Nephron progenitor cell (in vitro differentiated cells): ENCODE measurements around the gene LACRT.
A peak's percentile ranks its signal among the peaks of the same experiment; 100 is the strongest.

Source experiments
- DNase-seq: peaks from one replicate; pipeline ENCODE4 v3.0.0; 2021
- H3K27ac Mint-ChIP-seq: 2 replicates; pipeline ENCODE4 v1.8.0; 2021; ENCODE audit warnings: mild to moderate bottlenecking, moderate library complexity, mixed read lengths
- H3K27me3 Mint-ChIP-seq: 2 replicates; pipeline ENCODE4 v1.8.0; 2021; ENCODE audit warnings: mild to moderate bottlenecking, low read depth, mixed read lengths; ENCODE audit not compliant: poor library complexity
- H3K36me3 Mint-ChIP-seq: 2 replicates; pipeline ENCODE4 v1.8.0; 2021; ENCODE audit warnings: low read depth, mixed read lengths
- H3K4me1 Mint-ChIP-seq: 2 replicates; pipeline ENCODE4 v1.8.0; 2021; ENCODE audit warnings: mixed read lengths
- H3K4me3 Mint-ChIP-seq: 2 replicates; pipeline ENCODE4 v1.8.0; 2021; ENCODE audit warnings: mild to moderate bottlenecking, moderate library complexity, mixed read lengths
- H3K9me3 Mint-ChIP-seq: 2 replicates; pipeline ENCODE4 v1.8.0; 2021; ENCODE audit warnings: mild to moderate bottlenecking, moderate library complexity, mixed read lengths
- TF ChIP-seq, protein P1 (sequence below): fragments of 200-600 bp; sonication (generic); IDR thresholded peaks from 2 replicates; pipeline ENCODE4 v1.5.0; 2021; ENCODE audit warnings: antibody characterized with exemption

The LACRT gene, protein sequence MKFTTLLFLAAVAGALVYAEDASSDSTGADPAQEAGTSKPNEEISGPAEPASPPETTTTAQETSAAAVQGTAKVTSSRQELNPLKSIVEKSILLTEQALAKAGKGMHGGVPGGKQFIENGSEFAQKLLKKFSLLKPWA

DNA sequence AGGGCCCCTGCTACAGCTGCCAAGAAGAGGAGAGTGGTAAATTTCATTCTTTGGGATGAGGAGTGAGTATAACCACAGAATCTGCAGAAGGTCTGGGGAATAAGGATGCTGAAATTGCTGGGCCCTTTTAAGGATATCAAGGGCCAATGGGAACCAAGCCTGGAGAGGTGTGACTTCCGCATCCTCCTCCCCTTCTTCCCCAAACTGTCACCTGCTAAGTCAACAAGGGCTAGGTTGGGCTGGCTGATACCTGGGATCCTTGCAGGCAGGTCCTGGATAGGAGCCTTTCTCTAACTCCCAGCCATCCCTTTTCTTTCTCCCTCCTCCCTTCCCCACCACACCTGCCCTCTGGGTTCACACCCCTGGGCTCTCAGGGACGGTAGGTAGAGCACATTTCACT is at the start of gene LACRT:
LACRT (minus strand) TSS at position 101 of the 400 bp plus-strand sequence; CDS start at position 47, 54 bp downstream.
- Mint-ChIP-seq H3K9me3 (peaks cover 10% of the 10 kb centered on the region), H3K4me3 (no peak within 1 kb of the TSS), H3K4me1 (no peaks in the 10 kb centered on the region), H3K36me3 (no peaks in the 10 kb centered on the region), H3K27ac (no peak within 1 kb of the TSS), H3K27me3 (peaks cover 42% of the 10 kb centered on the region)
- TF ChIP-seq, protein P1, sequence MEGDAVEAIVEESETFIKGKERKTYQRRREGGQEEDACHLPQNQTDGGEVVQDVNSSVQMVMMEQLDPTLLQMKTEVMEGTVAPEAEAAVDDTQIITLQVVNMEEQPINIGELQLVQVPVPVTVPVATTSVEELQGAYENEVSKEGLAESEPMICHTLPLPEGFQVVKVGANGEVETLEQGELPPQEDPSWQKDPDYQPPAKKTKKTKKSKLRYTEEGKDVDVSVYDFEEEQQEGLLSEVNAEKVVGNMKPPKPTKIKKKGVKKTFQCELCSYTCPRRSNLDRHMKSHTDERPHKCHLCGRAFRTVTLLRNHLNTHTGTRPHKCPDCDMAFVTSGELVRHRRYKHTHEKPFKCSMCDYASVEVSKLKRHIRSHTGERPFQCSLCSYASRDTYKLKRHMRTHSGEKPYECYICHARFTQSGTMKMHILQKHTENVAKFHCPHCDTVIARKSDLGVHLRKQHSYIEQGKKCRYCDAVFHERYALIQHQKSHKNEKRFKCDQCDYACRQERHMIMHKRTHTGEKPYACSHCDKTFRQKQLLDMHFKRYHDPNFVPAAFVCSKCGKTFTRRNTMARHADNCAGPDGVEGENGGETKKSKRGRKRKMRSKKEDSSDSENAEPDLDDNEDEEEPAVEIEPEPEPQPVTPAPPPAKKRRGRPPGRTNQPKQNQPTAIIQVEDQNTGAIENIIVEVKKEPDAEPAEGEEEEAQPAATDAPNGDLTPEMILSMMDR = no peak
- DNase-seq = no peak

DNA sequence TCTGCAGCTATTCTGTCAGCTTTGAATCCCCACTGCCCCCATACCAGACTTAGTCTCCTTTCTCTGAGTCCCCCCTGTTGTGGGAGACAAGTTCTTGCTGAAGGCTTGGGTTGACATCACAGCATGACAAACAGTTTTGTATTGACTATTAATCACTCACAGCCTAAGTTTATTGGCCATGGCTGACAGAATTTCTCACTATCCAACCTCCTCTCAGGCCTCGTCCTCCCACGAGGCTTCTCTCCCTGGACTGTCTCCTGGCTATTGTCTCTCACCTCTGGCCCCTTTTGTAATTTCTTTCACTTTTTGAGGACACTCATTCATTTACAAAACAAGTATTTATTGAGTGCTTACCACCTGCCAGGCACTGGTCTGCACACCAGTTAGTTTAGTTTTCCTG is 48.7 kb upstream of the LACRT start:
- no peak for DNase-seq
- H3K9me3 Mint-ChIP-seq = peaks cover 10% of the 10 kb centered on the region
- no peak overlapping the region for H3K4me3 Mint-ChIP-seq
- peak overlapping the region; percentile 45 for H3K27ac Mint-ChIP-seq
- no peaks in the 10 kb centered on the region for H3K36me3 Mint-ChIP-seq
- peaks cover 13% of the 10 kb centered on the region for H3K27me3 Mint-ChIP-seq
- TF ChIP-seq, protein P1 = no peak
- H3K4me1 Mint-ChIP-seq = peaks cover 33% of the 10 kb centered on the region

DNA sequence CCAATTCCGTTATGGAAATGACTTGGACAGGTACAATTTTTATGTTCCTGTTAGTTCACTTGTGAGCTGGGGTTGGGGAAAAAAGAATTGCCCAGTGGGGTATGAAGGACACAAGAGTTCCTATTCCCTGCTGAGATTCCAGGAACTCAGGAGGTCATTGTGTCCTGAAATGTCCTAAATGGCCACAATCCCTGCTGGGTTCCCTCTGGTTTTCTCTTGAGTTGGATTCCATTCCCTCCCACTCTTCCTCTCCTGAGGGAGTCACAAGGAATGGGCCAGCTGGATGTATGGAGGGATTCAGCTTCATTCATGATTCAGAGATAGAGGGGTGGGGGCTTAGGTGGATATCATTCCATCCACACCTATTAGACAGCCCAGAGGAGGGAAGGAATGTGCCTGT is 48.0 kb upstream of the LACRT start:
- no peak for DNase-seq
- TF ChIP-seq, protein P1 = no peak
- Mint-ChIP-seq H3K27ac (no peak overlapping the region), H3K4me3 (no peak overlapping the region), H3K27me3 (peaks cover 13% of the 10 kb centered on the region), H3K36me3 (no peaks in the 10 kb centered on the region), H3K4me1 (peaks cover 33% of the 10 kb centered on the region), H3K9me3 (peaks cover 5% of the 10 kb centered on the region)

DNA sequence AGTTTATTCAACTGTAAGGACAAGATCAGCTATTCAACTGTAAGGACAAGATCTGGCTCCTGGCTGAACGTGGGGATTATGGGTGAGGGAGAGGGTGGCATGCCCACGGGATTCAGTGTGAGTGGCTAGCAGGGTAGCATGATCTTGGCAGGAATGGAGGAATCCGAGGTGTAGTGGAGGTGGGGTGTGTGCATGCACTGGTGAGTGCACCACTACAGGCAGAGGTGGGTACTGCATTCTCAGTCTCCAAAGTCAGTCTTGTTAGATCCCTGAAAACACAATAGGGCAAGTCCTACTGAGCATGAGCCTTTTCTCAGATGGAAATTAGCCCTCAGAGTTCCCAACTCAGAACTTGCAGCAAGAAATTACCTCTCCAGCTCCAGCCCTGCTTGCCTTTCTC is 45.7 kb upstream of the LACRT start:
- Mint-ChIP-seq H3K27ac (no peak overlapping the region), H3K4me1 (peaks cover 33% of the 10 kb centered on the region), H3K27me3 (peaks cover 13% of the 10 kb centered on the region), H3K4me3 (no peak overlapping the region), H3K9me3 (no peaks in the 10 kb centered on the region), H3K36me3 (no peaks in the 10 kb centered on the region)
- TF ChIP-seq, protein P1 = peak; percentile 38
- peak; percentile 25 for DNase-seq

DNA sequence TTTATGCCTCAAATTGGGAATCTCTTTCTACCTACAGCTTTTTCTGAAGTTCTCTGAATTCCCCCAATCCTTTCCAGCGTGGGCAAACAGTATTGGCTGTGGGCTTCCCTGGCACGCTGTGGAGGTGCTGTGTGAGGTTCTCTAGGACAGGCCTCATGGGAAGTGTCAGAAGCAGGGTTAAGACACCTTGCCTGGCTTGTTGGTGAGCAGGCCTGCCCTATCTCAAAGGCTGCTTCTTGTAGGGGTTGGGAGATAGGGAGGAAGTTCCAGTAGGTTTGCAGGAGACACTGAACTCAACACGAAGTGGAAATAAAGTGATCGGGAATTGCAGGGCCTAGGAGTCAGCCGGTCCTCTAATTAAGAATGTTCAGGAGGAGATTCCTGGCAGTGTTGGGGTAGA is 43.4 kb upstream of the LACRT start:
- H3K4me1 Mint-ChIP-seq = peaks cover 15% of the 10 kb centered on the region
- no peaks in the 10 kb centered on the region for H3K9me3 Mint-ChIP-seq
- TF ChIP-seq, protein P1 = no peak
- no peak overlapping the region for H3K27ac Mint-ChIP-seq
- H3K36me3 Mint-ChIP-seq = no peaks in the 10 kb centered on the region
- peaks cover 6% of the 10 kb centered on the region for H3K27me3 Mint-ChIP-seq
- no peak for DNase-seq
- H3K4me3 Mint-ChIP-seq = no peak overlapping the region

DNA sequence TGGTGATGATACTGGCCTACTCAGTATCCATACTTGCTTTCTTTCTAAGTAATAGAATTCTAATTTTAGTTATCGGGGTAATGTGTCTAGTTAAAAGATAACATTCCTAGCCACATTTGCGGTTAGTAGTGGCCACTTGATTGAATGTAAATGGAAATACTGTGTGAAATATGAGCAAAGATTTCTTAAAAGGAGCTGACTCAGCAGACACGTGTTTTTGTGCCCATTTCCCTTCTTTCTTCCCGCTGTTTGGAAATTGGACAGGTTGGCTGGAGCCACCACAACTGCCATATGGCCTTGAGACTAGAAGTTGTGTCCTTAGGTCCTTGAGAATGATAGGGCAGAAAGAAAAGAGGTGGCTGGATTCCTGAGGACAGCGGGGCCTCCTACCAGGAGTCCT is 33.2 kb upstream of the LACRT start:
- H3K9me3 Mint-ChIP-seq = no peaks in the 10 kb centered on the region
- H3K36me3 Mint-ChIP-seq = no peaks in the 10 kb centered on the region
- H3K27me3 Mint-ChIP-seq = peaks cover 9% of the 10 kb centered on the region
- H3K4me1 Mint-ChIP-seq = no peaks in the 10 kb centered on the region
- TF ChIP-seq, protein P1 = no peak
- no peak for DNase-seq
- H3K27ac Mint-ChIP-seq = no peak overlapping the region
- no peak overlapping the region for H3K4me3 Mint-ChIP-seq
